Thyroid gland (tissue), 4 donors: ENCODE measurements around the gene PABPC3. TPM values are rescaled to one million over a fixed set of nuclear protein-coding genes. Genes with fewer than 3 reads are reported as not detected.
A peak's percentile ranks its signal among the peaks of the same experiment; 100 is the strongest.

Experiments
- DNase-seq, 2 donors: peaks; one replicate each; pipeline ENCODE4 v3.0.0-alpha.2; 2019
- H3K27ac ChIP-seq, 3 donors: fragments of 200-600 bp; sonication (generic); 1 replicate in 2 of 3; 2 replicates in 1 of 3; pipeline ENCODE4 v1.5.1; 2016 to 2019; ENCODE audit warnings: mild to moderate bottlenecking in 1 of 3, moderate library complexity in 1 of 3
- H3K27me3 ChIP-seq: fragments of 200-600 bp; sonication (generic); one replicate; pipeline ENCODE4 v1.5.1; 2019
- H3K36me3 ChIP-seq, 2 donors: fragments of 200-600 bp; sonication (generic); one replicate each; pipeline ENCODE4 v1.5.1; 2016 to 2019
- H3K4me1 ChIP-seq, 2 donors: fragments of 200-600 bp; sonication (generic); one replicate each; pipeline ENCODE4 v1.5.1; 2017 to 2019
- H3K4me3 ChIP-seq, 3 donors: fragments of 200-600 bp; sonication (generic); replicated peaks in 1 of 3; 1 replicate in 2 of 3; 2 replicates in 1 of 3; pipeline ENCODE4 v1.5.1; 2016; ENCODE audit warnings: mild to moderate bottlenecking in 1 of 3
- H3K9me3 ChIP-seq: fragments of 200-600 bp; sonication (generic); one replicate; pipeline ENCODE4 v1.5.1; 2017
- POLR2A ChIP-seq, 2 donors: fragments of 450-650 bp; IDR thresholded peaks; one replicate each; pipeline ENCODE4 v1.6.1; 2017; ENCODE audit warnings: antibody characterized with exemption in 2 of 2, mild to moderate bottlenecking in 2 of 2, moderate library complexity in 1 of 2
- WGBS, 2 donors: methylation state at CpG; one replicate each; pipeline ENCODE4 v1.1.5; 2017; 5-methylcytosine and 5-hydroxymethylcytosine counted together
- intact Hi-C: fragments of 100-400 bp; cut with DNase I; formaldehyde crosslinking; loops from one replicate; pipeline ENCODE4 v1.15.1; 2023
- total RNA-seq, 4 donors: library from RNA; depleted of rRNA; stranded (reverse); fragments of >200 nt; gene quantifications; one replicate each; pipeline ENCODE4 v1.2.3, GENCODE V29; 2016
- TF ChIP-seq, protein P1 (sequence below), 6 experiments: fragments of 200-600 bp in 3 of 6; fragments of 450-650 bp in 3 of 6; sonication (generic) in 3 of 6; IDR thresholded peaks; one replicate each; pipeline ENCODE4 v1.5.1; 2016 to 2019; ENCODE audit warnings: antibody characterized with exemption in 6 of 6, mild to moderate bottlenecking in 2 of 6, inconsistent platforms in 1 of 6, moderate library complexity in 1 of 6

Gene PABPC3
- total RNA-seq = under 1 TPM in 1 of 4 donors, not detected in 3; 0.13 TPM

DNA sequence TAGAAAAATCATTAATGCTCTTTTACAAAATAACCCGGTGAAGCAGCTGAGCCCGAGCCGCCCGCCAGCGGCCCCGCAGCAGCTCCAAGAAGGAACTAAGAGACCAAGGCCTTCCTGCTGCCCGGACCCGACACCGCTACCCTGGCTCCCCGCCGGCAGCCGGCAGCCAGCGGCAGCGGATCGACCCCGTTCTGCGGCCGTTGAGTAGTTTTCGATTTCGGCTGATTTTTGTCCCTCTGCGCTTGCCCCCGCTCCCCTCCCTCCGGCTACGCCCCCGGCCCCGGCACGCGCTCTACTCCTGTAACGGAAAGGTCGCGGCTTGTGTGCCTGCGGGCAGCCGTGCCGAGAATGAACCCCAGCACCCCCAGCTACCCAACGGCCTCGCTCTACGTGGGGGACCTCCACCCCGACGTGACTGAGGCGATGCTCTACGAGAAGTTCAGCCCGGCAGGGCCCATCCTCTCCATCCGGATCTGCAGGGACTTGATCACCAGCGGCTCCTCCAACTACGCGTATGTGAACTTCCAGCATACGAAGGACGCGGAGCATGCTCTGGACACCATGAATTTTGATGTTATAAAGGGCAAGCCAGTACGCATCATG, at the start of gene PABPC3:
TSS of gene PABPC3 (plus strand) at position 286 of the 603 bp plus-strand sequence. CDS start at position 349, 63 bp downstream.
- intact Hi-C loops = no loop called here
- H3K36me3 ChIP-seq = no peaks in the 10 kb centered on the region
- H3K9me3 ChIP-seq = no peaks in the 10 kb centered on the region
- no peak within 1 kb of the TSS for H3K27ac ChIP-seq
- H3K4me1 ChIP-seq = peaks cover 0 to 6% of the 10 kb centered on the region in 2 donors
- DNase-seq = peak in 1 of 2 donors; percentile 3
- H3K4me3 ChIP-seq = peak within 1 kb of the TSS in 1 of 3 donors; percentile 9
- H3K27me3 ChIP-seq = no peaks in the 10 kb centered on the region
- TF ChIP-seq POLR2A (IDR thresholded peaks at IDR 0.05) = no peak
- TF ChIP-seq, protein P1, sequence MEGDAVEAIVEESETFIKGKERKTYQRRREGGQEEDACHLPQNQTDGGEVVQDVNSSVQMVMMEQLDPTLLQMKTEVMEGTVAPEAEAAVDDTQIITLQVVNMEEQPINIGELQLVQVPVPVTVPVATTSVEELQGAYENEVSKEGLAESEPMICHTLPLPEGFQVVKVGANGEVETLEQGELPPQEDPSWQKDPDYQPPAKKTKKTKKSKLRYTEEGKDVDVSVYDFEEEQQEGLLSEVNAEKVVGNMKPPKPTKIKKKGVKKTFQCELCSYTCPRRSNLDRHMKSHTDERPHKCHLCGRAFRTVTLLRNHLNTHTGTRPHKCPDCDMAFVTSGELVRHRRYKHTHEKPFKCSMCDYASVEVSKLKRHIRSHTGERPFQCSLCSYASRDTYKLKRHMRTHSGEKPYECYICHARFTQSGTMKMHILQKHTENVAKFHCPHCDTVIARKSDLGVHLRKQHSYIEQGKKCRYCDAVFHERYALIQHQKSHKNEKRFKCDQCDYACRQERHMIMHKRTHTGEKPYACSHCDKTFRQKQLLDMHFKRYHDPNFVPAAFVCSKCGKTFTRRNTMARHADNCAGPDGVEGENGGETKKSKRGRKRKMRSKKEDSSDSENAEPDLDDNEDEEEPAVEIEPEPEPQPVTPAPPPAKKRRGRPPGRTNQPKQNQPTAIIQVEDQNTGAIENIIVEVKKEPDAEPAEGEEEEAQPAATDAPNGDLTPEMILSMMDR (IDR thresholded peaks at IDR 0.05) = no peak
- WGBS, 2 donors = 44 to 48% methylated on average over 31 to 50 of the region's 50 CpGs

DNA sequence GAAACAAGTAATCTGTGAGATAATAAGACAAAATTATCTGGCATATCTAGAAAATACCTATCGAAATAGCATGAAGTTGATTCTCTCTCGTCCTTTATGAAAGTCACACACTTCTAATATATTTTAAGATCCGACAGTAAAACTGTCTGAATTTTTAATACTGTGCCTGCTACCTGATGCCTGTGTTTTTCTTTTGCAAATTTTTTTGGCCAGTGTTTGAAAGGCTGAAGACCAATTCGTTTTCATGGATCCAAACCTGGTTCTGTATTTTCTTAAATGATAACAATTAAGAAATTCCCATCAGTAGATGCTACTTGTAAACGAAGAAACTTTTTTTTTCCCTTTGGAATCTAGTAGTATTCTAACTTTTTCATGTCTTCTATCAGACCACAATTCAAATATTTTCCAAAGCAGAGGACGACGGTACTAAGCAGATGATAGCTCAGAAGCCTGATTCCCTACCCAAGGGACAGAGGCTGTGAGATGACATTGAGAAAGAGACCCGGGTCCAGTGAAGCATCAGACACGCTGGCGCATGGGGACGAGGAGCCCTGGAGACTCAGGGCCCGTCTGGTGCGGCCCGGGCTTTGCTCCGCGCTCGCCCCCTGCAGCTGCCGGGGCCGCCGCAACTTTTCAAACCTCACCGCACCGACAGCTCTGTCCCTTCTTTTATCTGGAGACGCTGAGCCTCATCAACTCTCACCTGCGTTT, 49.5 kb upstream of the PABPC3 start:
- Histone ChIP-seq H3K4me3 (no peak overlapping the region), H3K27me3 (peaks cover 5% of the 10 kb centered on the region), H3K27ac (no peak overlapping the region), H3K9me3 (no peaks in the 10 kb centered on the region), H3K4me1 (peaks cover 0 to 9% of the 10 kb centered on the region in 2 donors), H3K36me3 (no peaks in the 10 kb centered on the region)
- WGBS, 2 donors = 21 to 30% methylated on average over 16 to 24 of the region's 24 CpGs
- intact Hi-C loops = no loop called here
- DNase-seq = no peak
- TF ChIP-seq POLR2A (IDR thresholded peaks at IDR 0.05) = no peak
- TF ChIP-seq, protein P1 (IDR thresholded peaks at IDR 0.05) = no peak

DNA sequence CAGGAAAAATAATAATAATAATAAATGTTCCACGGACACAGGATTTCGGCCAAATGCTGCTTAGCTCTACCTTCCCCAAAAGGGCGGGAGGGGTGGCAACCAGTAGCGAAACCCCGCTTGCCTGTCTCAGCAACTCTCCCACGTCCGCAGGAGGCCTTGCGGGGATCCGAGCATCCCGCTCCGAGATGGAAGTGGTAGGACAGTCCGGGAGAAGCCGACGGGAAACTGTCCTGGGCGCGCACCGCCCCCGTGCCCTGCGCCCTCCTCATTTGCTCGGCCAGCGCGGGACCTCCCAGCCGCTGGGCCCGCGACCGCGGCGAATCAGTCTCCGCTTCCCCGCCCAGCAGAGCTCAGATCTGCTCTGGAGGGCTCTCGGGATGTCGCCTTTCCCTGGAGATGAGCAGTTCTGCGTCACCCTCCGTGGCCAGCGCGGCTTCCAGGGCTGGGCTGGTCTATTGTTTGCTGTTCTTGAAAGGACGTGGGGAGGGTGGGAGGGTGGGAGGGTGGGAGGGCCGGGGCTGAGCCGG, 48.9 kb upstream of the PABPC3 start:
- TF ChIP-seq POLR2A (IDR thresholded peaks at IDR 0.05) = no peak
- TF ChIP-seq, protein P1 (IDR thresholded peaks at IDR 0.05) = no peak
- Histone ChIP-seq H3K4me3 (no peak overlapping the region), H3K27ac (no peak overlapping the region), H3K36me3 (no peaks in the 10 kb centered on the region), H3K9me3 (no peaks in the 10 kb centered on the region), H3K4me1 (peaks cover 0 to 9% of the 10 kb centered on the region in 2 donors), H3K27me3 (peaks cover 5% of the 10 kb centered on the region)
- intact Hi-C loops = no loop called here
- peak in 1 of 2 donors; percentile 7 for DNase-seq
- WGBS, 2 donors = 0 to 3% methylated on average over 3 to 18 of the region's 39 CpGs

DNA sequence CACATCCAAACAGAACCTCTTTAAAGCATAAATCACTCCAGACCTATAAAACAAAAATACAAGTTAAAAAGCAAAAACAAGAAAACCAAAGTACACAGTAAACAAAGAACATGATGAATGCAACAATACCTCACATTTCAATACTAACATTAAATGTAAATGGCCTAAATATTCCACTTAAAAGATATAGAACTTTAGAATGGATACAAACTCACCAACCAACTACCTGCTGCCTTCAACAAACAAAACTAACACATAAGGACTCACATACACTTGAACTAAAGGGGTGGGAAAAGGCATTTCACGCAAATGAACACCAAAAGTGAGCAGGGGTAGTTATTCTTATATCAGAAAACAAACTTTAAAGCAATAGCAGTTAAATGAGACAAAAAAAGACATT, 44.9 kb upstream of the PABPC3 start:
- no peaks in the 10 kb centered on the region for H3K36me3 ChIP-seq
- H3K4me3 ChIP-seq = no peak overlapping the region
- intact Hi-C loops = no loop called here
- DNase-seq = no peak
- 58 to 67% methylated on average over 1 of the region's 1 CpG for WGBS, 2 donors
- peaks cover 0 to 9% of the 10 kb centered on the region in 2 donors for H3K4me1 ChIP-seq
- peaks cover 5% of the 10 kb centered on the region for H3K27me3 ChIP-seq
- H3K9me3 ChIP-seq = no peaks in the 10 kb centered on the region
- TF ChIP-seq POLR2A (IDR thresholded peaks at IDR 0.05) = no peak
- TF ChIP-seq, protein P1 (IDR thresholded peaks at IDR 0.05) = no peak
- H3K27ac ChIP-seq = no peak overlapping the region

DNA sequence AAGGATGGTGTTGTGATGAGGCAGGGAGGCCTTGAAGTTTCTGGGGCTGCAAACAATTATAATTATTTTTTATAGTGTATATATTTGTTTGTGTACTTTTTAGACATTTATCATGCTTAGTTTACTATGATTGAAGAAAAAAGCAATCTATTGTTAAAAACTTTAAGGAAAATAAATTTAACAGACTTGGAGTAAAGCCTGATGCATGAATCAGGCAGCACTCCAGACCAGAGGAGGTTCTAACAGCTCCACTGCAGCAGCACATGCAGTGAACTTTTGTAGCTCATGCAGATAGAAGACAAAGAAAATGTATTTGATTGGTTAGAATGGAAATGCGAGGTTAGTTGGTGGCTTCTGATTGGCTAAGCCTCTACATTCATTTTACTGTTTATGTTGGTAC, 36.8 kb upstream of the PABPC3 start:
- Histone ChIP-seq H3K36me3 (no peaks in the 10 kb centered on the region), H3K9me3 (no peaks in the 10 kb centered on the region), H3K4me1 (no peaks in the 10 kb centered on the region), H3K4me3 (no peak overlapping the region), H3K27ac (no peak overlapping the region), H3K27me3 (no peaks in the 10 kb centered on the region)
- 89 to 96% methylated on average over 1 of the region's 1 CpG for WGBS, 2 donors
- intact Hi-C loops = no loop called here
- DNase-seq = no peak
- TF ChIP-seq, protein P1 (IDR thresholded peaks at IDR 0.05) = no peak
- TF ChIP-seq POLR2A (IDR thresholded peaks at IDR 0.05) = no peak
